Measurements from ENCODE around the gene UAP1L1. TPM values are rescaled to one million over a fixed set of nuclear protein-coding genes. Genes with fewer than 3 reads are reported as not detected.
A peak's percentile ranks its signal among the peaks of the same experiment; 100 is the strongest.

The UAP1L1 gene
- total RNA-seq, 4 donors from 2014 or later, result 3.6 to 5.8 (median 5.0) TPM

GRCh38 chr9:137073992-137074399, 3.3 kb upstream of the UAP1L1 start:
- intact Hi-C loops (cut with DNase I), result no loop called here
- TF ChIP-seq POLR2A (IDR thresholded peaks at IDR 0.05; ENCODE audit: low read depth), result no peak
- no peak for TF ChIP-seq CTCF (IDR thresholded peaks at IDR 0.05)
- TF ChIP-seq EP300 (IDR thresholded peaks at IDR 0.05), result no peak
- TF ChIP-seq POLR2AphosphoS5 (IDR thresholded peaks at IDR 0.05), result no peak
- no peak for DNase-seq (ENCODE audit: extremely low spot score)
- peaks cover 0 to 23% (median 8%) of the 10 kb centered on the region in 4 donors for H3K27me3 ChIP-seq
- 90% methylated on average over 8 of the region's 8 CpGs for whole genome bisulfite sequencing
- peaks cover 0 to 5% (median 4%) of the 10 kb centered on the region in 4 donors for H3K36me3 ChIP-seq
- H3K4me3 ChIP-seq, result no peak overlapping the region
- no peaks in the 10 kb centered on the region for H3K9me3 ChIP-seq
- peaks cover 23 to 50% (median 47%) of the 10 kb centered on the region in 4 donors for H3K4me1 ChIP-seq
- H3K27ac ChIP-seq (replicated peaks in 1 of 4), result no peak overlapping the region

- DNase-seq (ENCODE audit: extremely low spot score), result no peak
- H3K27me3 ChIP-seq, result peaks cover 0 to 21% (median under 1%) of the 10 kb centered on the region in 4 donors
- no peak overlapping the region for H3K27ac ChIP-seq (replicated peaks in 1 of 4)
- peaks cover 0 to 13% (median 12%) of the 10 kb centered on the region in 4 donors for H3K36me3 ChIP-seq
- 87% methylated on average over 12 of the region's 12 CpGs for WGBS
- TF ChIP-seq EP300 (IDR thresholded peaks at IDR 0.05) (no peak), POLR2A (IDR thresholded peaks at IDR 0.05; ENCODE audit: low read depth) (no peak), POLR2AphosphoS5 (IDR thresholded peaks at IDR 0.05) (no peak), CTCF (IDR thresholded peaks at IDR 0.05) (no peak)
- H3K4me3 ChIP-seq, result no peak overlapping the region
- H3K4me1 ChIP-seq, result peaks cover 20 to 51% (median 48%) of the 10 kb centered on the region in 4 donors
- intact Hi-C loops (cut with DNase I), result no loop called here
- no peaks in the 10 kb centered on the region for H3K9me3 ChIP-seq
These were observed 2.6 kb upstream of the UAP1L1 start for GRCh38 chr9:137074657-137075274.

- WGBS, result 90% methylated on average over 12 of the region's 12 CpGs
- TF ChIP-seq POLR2A (IDR thresholded peaks at IDR 0.05; ENCODE audit: low read depth), result no peak
- no peak for TF ChIP-seq CTCF (IDR thresholded peaks at IDR 0.05)
- TF ChIP-seq POLR2AphosphoS5 (IDR thresholded peaks at IDR 0.05), result no peak
- TF ChIP-seq EP300 (IDR thresholded peaks at IDR 0.05), result no peak
- intact Hi-C loops (cut with DNase I), result no loop called here
- H3K4me3 ChIP-seq, result no peak overlapping the region
- H3K27ac ChIP-seq (replicated peaks in 1 of 4), result no peak overlapping the region
- no peaks in the 10 kb centered on the region for H3K9me3 ChIP-seq
- peaks cover 0 to 15% (median 0%) of the 10 kb centered on the region in 4 donors for H3K27me3 ChIP-seq
- H3K4me1 ChIP-seq, result peaks cover 20 to 48% (median 42%) of the 10 kb centered on the region in 4 donors
- peaks cover 0 to 18% (median 17%) of the 10 kb centered on the region in 4 donors for H3K36me3 ChIP-seq
- no peak for DNase-seq (ENCODE audit: extremely low spot score)
These were observed 2.0 kb upstream of the UAP1L1 start for GRCh38 chr9:137075275-137075775.

GRCh38 chr9:137076636-137077009, 694 bp upstream of the UAP1L1 start:
- H3K27ac ChIP-seq (replicated peaks in 1 of 4), result peak overlapping the region; percentile 50 to 74 (median 63)
- no peak for DNase-seq (ENCODE audit: extremely low spot score)

More at GRCh38 chr9:137076636-137077009, 694 bp upstream of the UAP1L1 start:
- H3K9me3 ChIP-seq, result no peaks in the 10 kb centered on the region
- peaks cover 10 to 35% (median 30%) of the 10 kb centered on the region in 4 donors for H3K4me1 ChIP-seq
- TF ChIP-seq POLR2A (IDR thresholded peaks at IDR 0.05; ENCODE audit: low read depth) (no peak), CTCF (IDR thresholded peaks at IDR 0.05) (no peak), POLR2AphosphoS5 (IDR thresholded peaks at IDR 0.05) (no peak), EP300 (IDR thresholded peaks at IDR 0.05) (no peak)
- H3K4me3 ChIP-seq, result peak overlapping the region; percentile 60 to 71 (median 64)
- peaks cover 0 to 15% (median 0%) of the 10 kb centered on the region in 4 donors for H3K27me3 ChIP-seq
- peaks cover 0 to 31% (median 29%) of the 10 kb centered on the region in 4 donors for H3K36me3 ChIP-seq
- intact Hi-C loops (cut with DNase I), result no loop called here
- 76% methylated on average over 13 of the region's 15 CpGs for WGBS

Data from esophagus muscularis mucosa (tissue), 4 donors.